NB4 (cell line): ENCODE measurements around the gene SMARCA2.
A peak's percentile ranks its signal among the peaks of the same experiment; 100 is the strongest.

Experiments used
- DNase-seq: peaks from one replicate; pipeline ENCODE4 v3.0.0; 2010; ENCODE audit warnings: low read depth
- H3K4me3 ChIP-seq: one replicate; pipeline ENCODE4 v1.5.1; 2011; ENCODE audit warnings: mild to moderate bottlenecking, low read depth, low read length, moderate library complexity
- MYC ChIP-seq: IDR thresholded peaks from 2 replicates; pipeline ENCODE4 v1.6.1; 2011; ENCODE audit warnings: low read depth, low read length
- POLR2A ChIP-seq: IDR thresholded peaks from 2 replicates; pipeline ENCODE4 v1.6.1; 2011; ENCODE audit warnings: mild to moderate bottlenecking; ENCODE audit not compliant: insufficient read length; ENCODE audit errors: extremely low read depth
- TF ChIP-seq, protein P1 (sequence below): IDR thresholded peaks from one replicate; pipeline ENCODE4 v1.5.1; 2012; ENCODE audit warnings: low read depth, low read length
- TF ChIP-seq, protein P2 (sequence below): IDR thresholded peaks from 2 replicates; pipeline ENCODE4 v1.6.1; 2011; ENCODE audit warnings: low read depth, low read length

SMARCA2 gene

DNA sequence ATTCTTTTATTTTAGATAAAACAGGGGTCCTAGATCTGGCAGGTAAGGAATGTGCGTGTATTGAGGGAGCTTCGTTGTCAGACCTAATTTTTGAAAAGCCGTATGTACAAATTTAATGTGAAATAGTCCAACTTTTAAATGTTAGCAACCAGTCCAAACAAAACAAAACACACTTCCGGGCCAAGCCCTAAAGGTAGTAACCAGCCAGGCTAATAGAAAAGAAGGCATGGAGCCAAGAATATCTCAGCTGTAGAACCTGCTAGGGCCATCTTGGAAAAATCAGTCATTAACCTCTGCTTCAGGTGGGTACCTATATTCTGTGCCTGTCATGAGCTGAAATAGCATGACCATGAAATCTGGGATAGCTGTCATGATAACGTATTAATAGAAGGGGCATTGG lies 71.0 kb downstream of the SMARCA2 start:
- H3K4me3 ChIP-seq: no peak overlapping the region
- no peak for DNase-seq
- TF ChIP-seq, protein P1, sequence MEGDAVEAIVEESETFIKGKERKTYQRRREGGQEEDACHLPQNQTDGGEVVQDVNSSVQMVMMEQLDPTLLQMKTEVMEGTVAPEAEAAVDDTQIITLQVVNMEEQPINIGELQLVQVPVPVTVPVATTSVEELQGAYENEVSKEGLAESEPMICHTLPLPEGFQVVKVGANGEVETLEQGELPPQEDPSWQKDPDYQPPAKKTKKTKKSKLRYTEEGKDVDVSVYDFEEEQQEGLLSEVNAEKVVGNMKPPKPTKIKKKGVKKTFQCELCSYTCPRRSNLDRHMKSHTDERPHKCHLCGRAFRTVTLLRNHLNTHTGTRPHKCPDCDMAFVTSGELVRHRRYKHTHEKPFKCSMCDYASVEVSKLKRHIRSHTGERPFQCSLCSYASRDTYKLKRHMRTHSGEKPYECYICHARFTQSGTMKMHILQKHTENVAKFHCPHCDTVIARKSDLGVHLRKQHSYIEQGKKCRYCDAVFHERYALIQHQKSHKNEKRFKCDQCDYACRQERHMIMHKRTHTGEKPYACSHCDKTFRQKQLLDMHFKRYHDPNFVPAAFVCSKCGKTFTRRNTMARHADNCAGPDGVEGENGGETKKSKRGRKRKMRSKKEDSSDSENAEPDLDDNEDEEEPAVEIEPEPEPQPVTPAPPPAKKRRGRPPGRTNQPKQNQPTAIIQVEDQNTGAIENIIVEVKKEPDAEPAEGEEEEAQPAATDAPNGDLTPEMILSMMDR: no peak
- TF ChIP-seq, protein P2, sequence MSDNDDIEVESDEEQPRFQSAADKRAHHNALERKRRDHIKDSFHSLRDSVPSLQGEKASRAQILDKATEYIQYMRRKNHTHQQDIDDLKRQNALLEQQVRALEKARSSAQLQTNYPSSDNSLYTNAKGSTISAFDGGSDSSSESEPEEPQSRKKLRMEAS: no peak

DNA sequence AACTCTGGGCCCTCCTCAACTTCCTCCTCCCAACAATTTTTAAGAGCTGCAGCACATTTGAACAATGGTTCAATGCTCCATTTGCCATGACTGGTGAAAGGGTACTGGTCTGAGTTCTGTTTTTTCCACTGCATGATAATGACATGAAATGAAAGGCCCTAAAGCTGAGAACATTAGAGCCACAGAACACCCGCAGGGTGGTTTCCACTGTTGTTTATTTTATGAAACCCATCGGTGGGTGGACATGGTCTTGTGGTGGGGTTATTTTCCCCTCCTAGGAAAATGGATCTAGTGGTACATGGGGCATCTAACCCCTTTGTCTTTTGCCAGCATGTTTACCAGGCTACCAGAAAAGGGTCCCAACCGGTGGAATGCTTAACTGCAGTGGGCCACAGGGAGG lies 71.8 kb downstream of the SMARCA2 start:
- no peak for TF ChIP-seq POLR2A
- TF ChIP-seq MYC: no peak
- TF ChIP-seq, protein P2: no peak
- TF ChIP-seq, protein P1: no peak
- DNase-seq: no peak
- H3K4me3 ChIP-seq: no peak overlapping the region

DNA sequence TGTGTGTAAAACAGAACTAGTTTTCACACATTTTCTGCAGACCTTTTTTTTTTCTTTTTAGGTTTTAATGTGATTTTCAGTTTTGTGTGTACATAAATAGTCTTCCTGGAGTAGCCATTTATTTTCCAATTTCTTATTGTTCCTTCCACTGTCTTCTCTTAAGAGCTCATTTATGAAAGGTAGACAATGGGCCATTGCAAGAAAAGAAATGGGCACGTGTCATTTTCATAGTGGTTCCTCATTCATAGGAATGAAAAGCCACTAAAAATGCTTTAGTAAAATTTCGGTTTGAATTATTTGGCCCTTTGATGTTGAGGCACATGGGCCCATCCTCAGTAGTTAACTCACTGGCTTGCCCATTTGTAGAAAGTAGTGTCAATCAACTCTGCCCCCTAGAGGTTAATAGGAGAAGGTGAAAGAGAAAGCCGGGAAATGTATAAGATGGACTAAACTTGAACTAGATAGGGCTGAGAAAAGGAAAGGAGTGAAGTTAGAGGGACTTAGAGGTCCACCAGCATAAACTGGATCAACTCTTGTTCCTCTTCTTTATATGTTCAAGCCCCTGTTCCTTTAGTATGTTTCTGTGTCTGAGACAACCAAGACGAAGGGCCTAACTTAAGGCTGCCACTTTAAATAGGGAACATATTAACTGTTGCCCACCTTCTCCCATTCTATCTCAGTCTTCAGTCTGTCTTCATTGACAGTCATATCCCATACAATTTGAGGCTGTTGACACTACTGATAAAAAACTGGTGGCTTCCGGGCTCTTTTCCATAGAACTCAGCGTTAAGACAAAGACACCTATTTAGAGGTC lies 72.6 kb downstream of the SMARCA2 start:
- TF ChIP-seq, protein P1: peak; percentile 95
- TF ChIP-seq, protein P2: peak; percentile 26; the same call in 1 of the 2 replicates
- no peak for TF ChIP-seq POLR2A
- no peak overlapping the region for H3K4me3 ChIP-seq
- peak; percentile 76 for DNase-seq

DNA sequence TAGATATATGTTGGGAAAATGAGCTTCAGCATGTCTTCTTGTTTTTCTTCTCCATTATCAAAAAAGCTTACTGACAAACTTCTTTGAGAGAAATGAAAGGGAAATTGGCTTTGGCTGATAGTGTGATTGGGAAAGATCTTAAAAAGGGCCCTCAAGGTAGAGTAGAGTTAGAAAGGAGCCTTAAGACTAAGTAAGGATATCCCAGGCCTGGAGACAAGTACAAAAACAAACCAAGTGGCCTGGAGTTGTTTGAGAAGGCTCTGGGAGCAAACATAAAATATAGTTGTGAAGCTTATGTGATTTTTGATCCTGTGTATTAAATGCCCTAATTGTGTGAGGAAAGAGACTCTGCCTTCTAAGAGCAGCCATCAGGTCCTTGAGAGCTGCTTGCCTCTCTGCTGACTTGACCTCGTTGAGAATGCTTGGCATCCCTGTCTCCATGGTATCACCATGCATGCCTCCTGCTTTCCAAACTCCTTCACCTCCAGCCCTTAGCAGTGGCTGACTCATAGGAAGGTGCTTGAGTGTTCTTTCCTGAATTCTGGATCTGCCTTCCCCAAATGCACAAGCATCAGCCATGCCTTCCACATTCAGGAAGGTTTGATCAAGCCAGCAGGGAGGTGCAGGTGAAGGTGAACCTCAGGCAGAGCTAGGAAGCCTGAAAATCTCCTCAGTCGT lies 78.9 kb downstream of the SMARCA2 start:
- no peak overlapping the region for H3K4me3 ChIP-seq
- DNase-seq: no peak
- TF ChIP-seq MYC (no peak), POLR2A (no peak)
- TF ChIP-seq, protein P2: no peak
- TF ChIP-seq, protein P1: no peak

DNA sequence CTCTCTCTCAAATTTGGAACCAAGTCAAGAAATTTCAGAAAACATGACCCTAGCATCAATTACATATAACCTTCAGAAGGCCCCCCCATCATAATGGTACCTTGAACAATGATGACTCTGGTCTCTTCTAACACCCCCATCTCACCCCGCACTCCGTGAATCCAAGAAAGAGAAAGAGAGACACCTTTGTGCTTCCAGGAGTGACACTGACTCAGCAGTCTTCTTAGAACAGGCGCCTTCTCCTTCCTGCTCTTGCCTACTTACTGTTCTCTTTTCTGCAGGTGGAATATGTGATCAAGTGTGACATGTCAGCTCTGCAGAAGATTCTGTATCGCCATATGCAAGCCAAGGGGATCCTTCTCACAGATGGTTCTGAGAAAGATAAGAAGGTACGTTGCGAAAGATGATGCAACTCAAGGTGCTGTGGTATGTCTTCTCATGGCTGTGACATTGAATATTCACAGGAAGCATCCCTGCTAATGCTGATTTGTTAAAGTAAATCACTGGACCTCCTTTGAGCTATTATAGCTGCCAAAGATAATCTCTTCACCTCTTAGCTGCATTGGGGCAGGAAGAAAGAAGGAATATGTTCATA lies 81.3 kb downstream of the SMARCA2 start:
- TF ChIP-seq, protein P1: no peak
- TF ChIP-seq POLR2A: no peak
- no peak overlapping the region for H3K4me3 ChIP-seq
- DNase-seq: peak; percentile 31
